OCI-LY1 (cell line): ENCODE results near the gene P2RY12.

Experiments
- H2AFZ ChIP-seq: fragments of 200-600 bp; sonication (generic), shearing (Covaris generic); 2 replicates; pipeline ENCODE4 v1.6.0; 2014; ENCODE audit warnings: antibody characterized with exemption, mild to moderate bottlenecking, low read length
- H3F3A ChIP-seq: fragments of 200-600 bp; sonication (generic), shearing (Covaris generic); 2 replicates; pipeline ENCODE4 v1.6.0; 2014; ENCODE audit warnings: mild to moderate bottlenecking, antibody characterized with exemption, low read length, moderate library complexity; ENCODE audit not compliant: insufficient read depth
- H3K27ac ChIP-seq: fragments of 200-600 bp; sonication (generic); 2 replicates; pipeline ENCODE4 v1.5.1; 2014; ENCODE audit warnings: low read length, mixed run types, mild to moderate bottlenecking, low read depth; ENCODE audit not compliant: poor library complexity, severe bottlenecking
- H3K27me3 ChIP-seq: fragments of 200-600 bp; sonication (generic); 2 replicates; pipeline ENCODE4 v1.6.0; 2014; ENCODE audit warnings: antibody characterized with exemption, mild to moderate bottlenecking, low read length, moderate library complexity; ENCODE audit not compliant: insufficient read depth
- H3K36me3 ChIP-seq: fragments of 200-600 bp; sonication (generic); 2 replicates; pipeline ENCODE4 v1.6.1; 2014; ENCODE audit warnings: mild to moderate bottlenecking, antibody characterized with exemption, low read length, moderate library complexity, mixed read lengths; ENCODE audit not compliant: insufficient read depth
- H3K4me1 ChIP-seq: fragments of 200-600 bp; sonication (generic); 2 replicates; pipeline ENCODE4 v1.5.1; 2014; ENCODE audit warnings: mild to moderate bottlenecking, low read length, moderate library complexity; ENCODE audit not compliant: insufficient read depth, severe bottlenecking
- H3K4me2 ChIP-seq: fragments of 200-600 bp; sonication (generic), shearing (Covaris generic); 2 replicates; pipeline ENCODE4 v1.6.1; 2014; ENCODE audit warnings: low read length
- H3K4me3 ChIP-seq: fragments of 200-600 bp; sonication (generic); 2 replicates; pipeline ENCODE4 v1.5.1; 2014; ENCODE audit warnings: low read length, low read depth, mild to moderate bottlenecking, mixed read lengths; ENCODE audit not compliant: poor library complexity, severe bottlenecking
- H3K79me2 ChIP-seq: fragments of 200-600 bp; shearing (Covaris generic); 2 replicates; pipeline ENCODE4 v1.6.1; 2016; ENCODE audit warnings: mixed run types, low read length, mixed read lengths; ENCODE audit not compliant: insufficient read depth
- H3K9ac ChIP-seq: fragments of 200-600 bp; sonication (generic), shearing (Covaris generic); 2 replicates; pipeline ENCODE4 v1.6.1; 2014; ENCODE audit warnings: mild to moderate bottlenecking, low read length, mixed read lengths
- H3K9me2 ChIP-seq: fragments of 200-600 bp; sonication (generic), shearing (Covaris generic); 2 replicates; pipeline ENCODE4 v1.6.1; 2014; ENCODE audit warnings: low read depth, mild to moderate bottlenecking, low read length, mixed read lengths
- H3K9me3 ChIP-seq: fragments of 200-600 bp; shearing (Covaris generic); 2 replicates; pipeline ENCODE4 v1.6.1; 2014; ENCODE audit warnings: low read length, mixed read lengths
- H4K20me1 ChIP-seq: fragments of 200-600 bp; sonication (generic), shearing (Covaris generic); 2 replicates; pipeline ENCODE4 v1.6.0; 2016; ENCODE audit warnings: mild to moderate bottlenecking, low read length; ENCODE audit not compliant: insufficient read depth
- EZH2 ChIP-seq: fragments of 200-600 bp; sonication (generic), shearing (Covaris generic); IDR thresholded peaks from 2 replicates; pipeline ENCODE4 v1.8.0; 2017; ENCODE audit warnings: borderline replicate concordance, mixed run types, mild to moderate bottlenecking, antibody characterized with exemption, low read length, moderate library complexity, mixed read lengths
- TF ChIP-seq, protein P1 (sequence below): fragments of 200-600 bp; sonication (generic), shearing (Covaris generic); IDR thresholded peaks from 2 replicates; pipeline ENCODE4 v1.5.1; 2017; ENCODE audit warnings: mild to moderate bottlenecking, antibody characterized with exemption, low read length, moderate library complexity, mixed read lengths

P2RY12 gene

DNA sequence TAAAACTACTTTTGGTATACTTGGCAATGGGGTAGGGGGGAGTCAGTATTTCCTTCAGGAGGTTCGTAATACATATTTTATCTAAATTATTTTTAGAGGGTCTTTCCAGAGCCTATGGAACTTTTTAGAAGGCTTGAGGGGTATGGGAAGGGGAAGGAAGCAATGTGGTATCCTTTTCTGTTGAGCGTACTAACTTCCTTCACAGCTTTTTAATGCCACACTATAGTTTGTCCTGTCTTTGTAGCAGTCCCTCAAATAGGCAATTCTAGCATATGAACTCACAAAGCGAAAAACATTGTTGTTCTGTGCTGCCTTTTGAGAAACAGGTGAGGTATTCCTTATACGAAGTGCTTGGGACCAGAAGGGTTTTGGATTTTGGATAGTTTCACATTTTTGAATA is 32.9 kb downstream of the P2RY12 start:
- Histone ChIP-seq H3K36me3 (no peaks in the 10 kb centered on the region), H3K27ac (no peak overlapping the region), H3K79me2 (no peaks in the 10 kb centered on the region), H2AFZ (no peak overlapping the region; the same call in 1 of the 2 replicates), H3K4me3 (no peak overlapping the region), H3K9me2 (no peaks in the 10 kb centered on the region), H3K4me1 (no peaks in the 10 kb centered on the region), H3K9ac (no peak overlapping the region), H4K20me1 (no peaks in the 10 kb centered on the region), H3K4me2 (no peak overlapping the region), H3F3A (no peaks in the 10 kb centered on the region), H3K9me3 (no peaks in the 10 kb centered on the region), H3K27me3 (no peaks in the 10 kb centered on the region)
- no peak for TF ChIP-seq EZH2
- TF ChIP-seq, protein P1, sequence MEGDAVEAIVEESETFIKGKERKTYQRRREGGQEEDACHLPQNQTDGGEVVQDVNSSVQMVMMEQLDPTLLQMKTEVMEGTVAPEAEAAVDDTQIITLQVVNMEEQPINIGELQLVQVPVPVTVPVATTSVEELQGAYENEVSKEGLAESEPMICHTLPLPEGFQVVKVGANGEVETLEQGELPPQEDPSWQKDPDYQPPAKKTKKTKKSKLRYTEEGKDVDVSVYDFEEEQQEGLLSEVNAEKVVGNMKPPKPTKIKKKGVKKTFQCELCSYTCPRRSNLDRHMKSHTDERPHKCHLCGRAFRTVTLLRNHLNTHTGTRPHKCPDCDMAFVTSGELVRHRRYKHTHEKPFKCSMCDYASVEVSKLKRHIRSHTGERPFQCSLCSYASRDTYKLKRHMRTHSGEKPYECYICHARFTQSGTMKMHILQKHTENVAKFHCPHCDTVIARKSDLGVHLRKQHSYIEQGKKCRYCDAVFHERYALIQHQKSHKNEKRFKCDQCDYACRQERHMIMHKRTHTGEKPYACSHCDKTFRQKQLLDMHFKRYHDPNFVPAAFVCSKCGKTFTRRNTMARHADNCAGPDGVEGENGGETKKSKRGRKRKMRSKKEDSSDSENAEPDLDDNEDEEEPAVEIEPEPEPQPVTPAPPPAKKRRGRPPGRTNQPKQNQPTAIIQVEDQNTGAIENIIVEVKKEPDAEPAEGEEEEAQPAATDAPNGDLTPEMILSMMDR = no peak

DNA sequence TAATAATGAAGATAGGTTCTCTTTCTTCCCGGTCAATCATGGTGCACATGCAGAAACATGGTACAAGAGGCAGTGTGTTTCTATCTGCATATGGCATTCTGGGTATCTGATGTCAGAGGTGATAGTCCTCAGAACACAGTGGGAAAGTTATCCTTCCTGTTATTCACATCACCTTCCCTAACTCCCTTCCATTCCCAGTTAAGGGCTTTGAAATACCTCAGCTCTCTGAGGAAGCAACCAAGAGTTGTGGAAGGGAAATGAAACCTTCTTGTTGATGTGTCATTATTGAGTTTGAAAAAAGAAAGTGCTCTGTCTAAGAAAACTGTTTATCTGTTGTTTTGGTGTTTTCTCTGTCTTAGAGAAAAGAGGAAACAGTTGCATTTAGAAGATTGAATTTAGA is 33.3 kb downstream of the P2RY12 start:
- no peaks in the 10 kb centered on the region for H3K4me1 ChIP-seq
- no peaks in the 10 kb centered on the region for H3K79me2 ChIP-seq
- no peaks in the 10 kb centered on the region for H3K36me3 ChIP-seq
- no peak overlapping the region for H3K4me3 ChIP-seq
- H3K9me2 ChIP-seq = no peaks in the 10 kb centered on the region
- no peaks in the 10 kb centered on the region for H3K27me3 ChIP-seq
- no peak overlapping the region for H3K27ac ChIP-seq
- TF ChIP-seq EZH2 = no peak
- TF ChIP-seq, protein P1 = no peak
- H2AFZ ChIP-seq = no peak overlapping the region
- no peak overlapping the region for H3K4me2 ChIP-seq
- H4K20me1 ChIP-seq = no peaks in the 10 kb centered on the region
- H3F3A ChIP-seq = no peaks in the 10 kb centered on the region
- H3K9ac ChIP-seq = no peak overlapping the region
- H3K9me3 ChIP-seq = no peaks in the 10 kb centered on the region

DNA sequence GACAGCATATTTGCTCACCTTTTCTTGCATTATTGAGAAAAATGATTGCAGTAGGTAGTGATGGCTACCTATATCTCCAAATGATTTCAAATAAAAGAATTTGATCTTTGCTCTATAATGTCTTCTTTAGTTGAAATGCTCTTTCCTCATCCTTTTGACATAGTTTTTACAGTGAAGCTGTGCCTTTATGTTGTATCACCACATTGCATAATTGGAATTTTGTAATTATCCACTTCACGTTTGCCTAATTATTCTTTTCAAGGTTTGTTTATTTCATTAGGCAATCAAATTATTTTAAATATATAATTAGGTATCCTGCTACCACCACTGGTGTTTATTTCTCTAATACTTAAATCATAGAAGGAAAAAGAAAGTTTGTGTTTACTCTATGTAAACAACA is 33.9 kb downstream of the P2RY12 start:
- no peaks in the 10 kb centered on the region for H3K36me3 ChIP-seq
- no peak for TF ChIP-seq EZH2
- TF ChIP-seq, protein P1 = no peak
- no peaks in the 10 kb centered on the region for H3K9me3 ChIP-seq
- no peaks in the 10 kb centered on the region for H3K27me3 ChIP-seq
- no peak overlapping the region for H3K9ac ChIP-seq
- no peak overlapping the region for H3K4me3 ChIP-seq
- H3K79me2 ChIP-seq = no peaks in the 10 kb centered on the region
- H3K27ac ChIP-seq = no peak overlapping the region
- no peaks in the 10 kb centered on the region for H3K9me2 ChIP-seq
- no peaks in the 10 kb centered on the region for H3K4me1 ChIP-seq
- H4K20me1 ChIP-seq = no peaks in the 10 kb centered on the region
- H2AFZ ChIP-seq = no peak overlapping the region
- no peak overlapping the region for H3K4me2 ChIP-seq
- H3F3A ChIP-seq = no peaks in the 10 kb centered on the region
